IPS-15b (cell line): ENCODE measurements around the gene SERPINA3.

ENCODE experiments used
- H3K27me3 ChIP-seq: one replicate; pipeline ENCODE4 v1.6.1; 2013; ENCODE audit warnings: low read length; ENCODE audit not compliant: control insufficient read depth, insufficient read depth
- H3K36me3 ChIP-seq: one replicate; pipeline ENCODE4 v1.6.1; 2013; ENCODE audit warnings: low read length; ENCODE audit not compliant: control insufficient read depth, insufficient read depth
- H3K4me1 ChIP-seq: one replicate; pipeline ENCODE4 v1.6.1; 2013; ENCODE audit warnings: mild to moderate bottlenecking, low read length; ENCODE audit not compliant: control insufficient read depth, insufficient read depth
- H3K4me3 ChIP-seq: one replicate; pipeline ENCODE4 v1.5.1; 2013; ENCODE audit warnings: low read depth, low read length
- H3K9ac ChIP-seq: one replicate; pipeline ENCODE4 v1.6.1; 2013; ENCODE audit warnings: low read depth, mild to moderate bottlenecking, low read length
- H3K9me3 ChIP-seq: one replicate; pipeline ENCODE4 v1.6.1; 2013; ENCODE audit warnings: mild to moderate bottlenecking, low read length; ENCODE audit not compliant: control insufficient read depth, insufficient read depth

SERPINA3 gene

DNA sequence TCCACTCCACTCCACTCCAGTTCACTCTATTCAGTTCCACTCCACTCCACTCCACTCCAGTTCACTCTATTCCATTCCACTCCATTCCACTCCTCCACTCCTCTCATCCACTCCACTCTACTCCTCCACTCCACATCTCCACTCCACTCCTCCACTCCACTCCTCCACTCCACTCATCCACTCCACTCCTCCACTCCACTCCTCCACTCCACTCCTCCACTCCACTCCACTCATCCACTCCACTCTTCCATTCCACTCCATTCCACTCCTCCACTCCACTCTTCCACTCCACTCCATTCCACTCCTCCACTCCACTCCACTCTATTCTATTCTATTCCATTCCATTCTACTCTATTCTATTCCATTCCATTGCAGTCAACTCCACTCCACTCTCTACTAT lies 21.1 kb upstream of the SERPINA3 start:
- Histone ChIP-seq H3K27me3 (no peaks in the 10 kb centered on the region), H3K36me3 (no peaks in the 10 kb centered on the region), H3K4me3 (no peak overlapping the region), H3K9ac (no peak overlapping the region), H3K9me3 (no peaks in the 10 kb centered on the region), H3K4me1 (no peaks in the 10 kb centered on the region)

DNA sequence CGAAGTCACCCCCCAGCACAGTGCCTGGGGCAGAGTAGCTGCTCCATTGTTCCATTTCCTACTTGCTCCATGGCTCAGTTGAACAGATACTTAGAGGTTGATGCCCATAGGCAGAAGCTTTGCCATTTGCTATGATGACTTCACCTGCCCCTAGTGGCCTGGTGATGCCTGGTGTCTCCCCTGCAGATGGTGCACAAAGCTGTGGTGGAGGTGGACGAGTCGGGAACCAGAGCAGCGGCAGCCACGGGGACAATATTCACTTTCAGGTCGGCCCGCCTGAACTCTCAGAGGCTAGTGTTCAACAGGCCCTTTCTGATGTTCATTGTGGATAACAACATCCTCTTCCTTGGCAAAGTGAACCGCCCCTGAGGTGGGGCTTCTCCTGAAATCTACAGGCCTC lies 20.3 kb upstream of the SERPINA3 start:
- no peaks in the 10 kb centered on the region for H3K36me3 ChIP-seq
- H3K9me3 ChIP-seq: no peaks in the 10 kb centered on the region
- H3K4me3 ChIP-seq: no peak overlapping the region
- H3K27me3 ChIP-seq: no peaks in the 10 kb centered on the region
- no peak overlapping the region for H3K9ac ChIP-seq
- H3K4me1 ChIP-seq: no peaks in the 10 kb centered on the region

DNA sequence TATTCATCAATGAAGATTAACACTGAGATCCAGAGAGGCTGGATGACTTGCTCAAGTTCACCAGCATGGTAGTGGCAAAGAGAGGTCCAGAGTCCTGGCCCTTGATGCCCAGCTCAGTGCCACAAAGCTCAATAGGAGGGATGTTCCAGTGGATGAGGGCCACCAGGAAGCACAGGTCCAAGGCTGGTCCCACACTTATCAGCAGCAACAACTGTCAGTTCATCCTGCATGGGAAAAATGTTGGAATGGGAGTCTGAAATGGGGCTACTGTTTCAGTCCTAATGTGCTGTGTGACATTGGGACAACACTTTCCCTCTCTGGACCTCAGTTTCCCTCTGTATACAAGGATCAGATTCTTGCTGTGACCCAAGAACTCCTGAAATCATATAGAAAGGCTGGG lies 19.7 kb upstream of the SERPINA3 start:
- Histone ChIP-seq H3K4me1 (no peaks in the 10 kb centered on the region), H3K36me3 (no peaks in the 10 kb centered on the region), H3K4me3 (no peak overlapping the region), H3K27me3 (no peaks in the 10 kb centered on the region), H3K9me3 (no peaks in the 10 kb centered on the region), H3K9ac (no peak overlapping the region)

DNA sequence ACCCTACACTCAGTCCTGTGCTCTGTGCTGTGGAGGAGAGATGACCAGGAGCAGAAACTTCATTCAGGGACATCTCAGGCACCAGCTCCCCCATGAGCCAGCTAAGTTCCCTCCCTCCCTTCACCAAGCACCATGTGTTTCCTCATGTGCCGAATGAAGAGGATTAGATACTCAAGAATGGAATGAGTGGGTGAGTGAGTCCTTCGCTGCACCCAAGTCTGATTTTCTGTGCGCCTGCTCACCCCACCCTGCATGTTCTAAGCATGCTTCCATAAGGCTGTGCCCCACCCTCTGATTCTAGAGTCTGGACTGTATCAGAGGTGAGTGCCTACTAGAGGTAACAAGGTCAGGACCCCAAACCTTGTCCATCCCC lies 18.8 kb upstream of the SERPINA3 start:
- Histone ChIP-seq H3K9me3 (no peaks in the 10 kb centered on the region), H3K9ac (no peak overlapping the region), H3K36me3 (no peaks in the 10 kb centered on the region), H3K4me1 (no peaks in the 10 kb centered on the region), H3K4me3 (no peak overlapping the region), H3K27me3 (no peaks in the 10 kb centered on the region)

DNA sequence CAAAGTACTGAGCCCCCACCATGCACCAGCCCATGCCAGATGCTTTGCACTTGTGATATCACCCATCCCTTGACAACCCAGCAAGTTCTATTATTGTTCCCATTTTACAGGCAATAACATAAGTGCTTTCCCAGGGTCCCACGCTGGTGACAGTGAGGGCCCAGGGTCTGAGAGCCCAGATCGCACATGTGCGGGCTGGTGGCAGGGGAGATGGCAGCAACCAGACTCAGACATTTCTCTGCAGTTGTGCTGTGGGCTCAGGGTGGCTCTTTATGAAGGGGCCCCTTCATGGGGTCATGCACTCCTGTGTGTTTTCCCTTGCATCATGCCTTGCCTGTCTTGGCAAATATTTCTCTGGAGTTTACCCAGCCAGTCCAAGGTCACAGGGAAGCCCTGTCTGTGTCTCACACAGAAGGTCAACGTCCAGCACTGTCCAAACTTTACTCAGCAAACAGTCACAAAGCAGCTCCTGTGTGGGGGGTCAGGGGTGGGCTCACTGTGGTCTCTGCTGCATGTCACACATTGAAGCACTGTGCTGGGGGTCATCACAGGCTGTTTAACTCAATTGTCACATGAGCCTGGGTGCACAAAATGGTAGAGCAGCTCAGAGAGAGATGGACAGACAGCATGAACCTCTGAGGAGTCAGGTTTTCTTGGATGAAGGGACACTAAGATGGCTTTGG lies 18.3 kb upstream of the SERPINA3 start:
- no peak overlapping the region for H3K9ac ChIP-seq
- no peaks in the 10 kb centered on the region for H3K27me3 ChIP-seq
- peaks cover 2% of the 10 kb centered on the region for H3K4me1 ChIP-seq

DNA sequence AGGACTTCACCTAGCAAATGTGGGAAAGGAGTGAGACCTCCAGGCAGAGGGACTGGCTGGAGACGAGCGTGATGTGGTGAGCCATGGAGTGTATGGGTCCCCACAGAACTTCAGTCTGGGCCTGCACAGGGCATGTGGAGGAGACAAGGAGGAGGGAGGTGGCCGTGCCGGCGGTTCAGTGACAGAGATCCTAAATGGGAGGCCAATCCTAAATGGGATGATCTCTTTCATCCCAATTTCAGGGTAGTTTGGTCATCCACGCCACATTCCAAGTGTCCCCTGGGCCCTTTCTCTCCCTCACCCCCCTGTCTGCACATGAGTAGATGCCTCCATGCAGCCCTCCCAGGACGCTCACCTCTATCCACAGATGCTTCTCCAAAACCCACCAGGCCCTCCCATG lies 17.8 kb upstream of the SERPINA3 start:
- no peaks in the 10 kb centered on the region for H3K9me3 ChIP-seq
- H3K36me3 ChIP-seq: no peaks in the 10 kb centered on the region
- no peak overlapping the region for H3K4me3 ChIP-seq
- H3K9ac ChIP-seq: no peak overlapping the region
- peaks cover 4% of the 10 kb centered on the region for H3K4me1 ChIP-seq
- H3K27me3 ChIP-seq: no peaks in the 10 kb centered on the region

More for the DNA sequence above, 18.3 kb upstream of the SERPINA3 start:
- H3K4me3 ChIP-seq: no peak overlapping the region
- H3K9me3 ChIP-seq: no peaks in the 10 kb centered on the region
- no peaks in the 10 kb centered on the region for H3K36me3 ChIP-seq

DNA sequence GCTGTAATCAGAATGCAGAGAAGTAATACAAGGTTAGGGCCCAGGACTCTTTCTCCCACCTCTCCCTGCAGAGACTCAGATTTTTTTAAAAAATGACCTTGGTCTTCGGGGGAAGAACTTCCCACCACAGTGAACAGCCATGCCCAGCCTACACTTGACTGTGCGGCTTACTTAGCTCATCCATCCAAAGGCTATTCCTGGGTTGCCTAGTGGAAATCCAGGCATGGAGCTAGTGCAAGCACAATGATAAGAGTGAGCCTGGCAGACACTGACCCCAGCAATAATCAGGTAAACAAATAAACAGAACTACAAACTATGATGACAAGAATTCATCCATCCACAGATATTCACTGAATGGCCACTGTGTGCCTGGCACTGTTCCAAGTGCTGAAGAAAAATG lies 16.3 kb upstream of the SERPINA3 start:
- H3K27me3 ChIP-seq: no peaks in the 10 kb centered on the region
- H3K9ac ChIP-seq: no peak overlapping the region
- no peak overlapping the region for H3K4me3 ChIP-seq
- no peaks in the 10 kb centered on the region for H3K9me3 ChIP-seq
- H3K36me3 ChIP-seq: no peaks in the 10 kb centered on the region
- peaks cover 4% of the 10 kb centered on the region for H3K4me1 ChIP-seq

DNA sequence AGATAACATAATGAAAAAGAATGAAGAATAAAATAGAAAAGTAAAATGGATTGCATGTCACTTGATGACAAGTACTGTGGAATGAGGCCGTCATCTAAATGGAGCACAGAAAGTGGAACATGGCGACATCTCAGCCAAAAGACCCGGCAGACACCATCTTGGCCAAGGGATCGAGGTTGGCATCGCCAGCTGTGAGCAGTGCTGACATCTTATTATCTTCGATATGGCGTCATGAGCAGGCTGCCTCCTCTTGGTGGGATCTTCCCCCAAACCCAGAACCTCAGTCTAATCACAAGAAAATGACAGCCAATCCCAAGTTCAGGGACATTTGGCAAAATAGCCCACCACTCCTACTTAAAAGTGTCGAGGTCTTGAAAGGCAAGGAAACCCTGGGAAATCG lies 15.8 kb upstream of the SERPINA3 start:
- no peaks in the 10 kb centered on the region for H3K36me3 ChIP-seq

DNA sequence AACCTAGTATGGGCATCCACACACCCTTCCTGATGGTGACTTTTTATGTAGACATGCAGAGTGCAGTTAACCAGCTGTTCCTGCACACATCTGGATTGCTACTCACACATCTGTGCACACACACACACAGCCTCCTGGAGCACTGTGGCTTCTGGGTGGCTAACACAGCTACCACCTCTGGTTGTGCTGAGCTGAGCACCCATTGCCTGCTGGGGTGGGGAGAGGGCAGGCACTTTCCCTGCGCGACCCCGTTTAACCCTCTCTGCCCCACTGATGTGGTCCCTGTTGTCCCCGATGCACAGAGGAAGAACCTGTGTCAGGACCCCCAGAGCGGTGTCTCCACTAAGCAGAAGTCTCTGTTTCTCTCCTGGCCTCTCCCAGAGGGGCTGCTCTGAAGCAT lies 14.4 kb upstream of the SERPINA3 start:
- Histone ChIP-seq H3K27me3 (no peaks in the 10 kb centered on the region), H3K9me3 (no peaks in the 10 kb centered on the region), H3K9ac (no peak overlapping the region), H3K36me3 (no peaks in the 10 kb centered on the region), H3K4me3 (no peak overlapping the region), H3K4me1 (peaks cover 4% of the 10 kb centered on the region)

More for the DNA sequence above, 15.8 kb upstream of the SERPINA3 start:
- Histone ChIP-seq H3K27me3 (no peaks in the 10 kb centered on the region), H3K4me1 (peaks cover 4% of the 10 kb centered on the region), H3K9me3 (no peaks in the 10 kb centered on the region), H3K9ac (no peak overlapping the region), H3K4me3 (no peak overlapping the region)

DNA sequence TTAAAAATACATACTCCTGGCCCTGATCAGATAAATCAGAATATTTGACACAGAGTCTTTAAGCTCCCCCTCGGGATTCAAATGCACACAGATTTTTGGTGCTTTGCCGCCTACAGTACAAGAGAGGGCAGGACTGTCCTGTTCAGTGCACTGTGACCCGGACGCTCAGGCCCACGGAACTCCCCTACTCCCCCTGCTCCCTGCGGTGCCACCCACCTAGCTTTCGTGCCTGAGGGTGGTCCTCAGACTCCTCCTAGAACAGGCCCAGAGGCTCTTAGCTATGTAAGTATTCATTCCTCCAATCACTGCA lies 13.7 kb upstream of the SERPINA3 start:
- Histone ChIP-seq H3K36me3 (no peaks in the 10 kb centered on the region), H3K9ac (no peak overlapping the region), H3K9me3 (no peaks in the 10 kb centered on the region), H3K27me3 (no peaks in the 10 kb centered on the region), H3K4me3 (no peak overlapping the region), H3K4me1 (peaks cover 4% of the 10 kb centered on the region)

DNA sequence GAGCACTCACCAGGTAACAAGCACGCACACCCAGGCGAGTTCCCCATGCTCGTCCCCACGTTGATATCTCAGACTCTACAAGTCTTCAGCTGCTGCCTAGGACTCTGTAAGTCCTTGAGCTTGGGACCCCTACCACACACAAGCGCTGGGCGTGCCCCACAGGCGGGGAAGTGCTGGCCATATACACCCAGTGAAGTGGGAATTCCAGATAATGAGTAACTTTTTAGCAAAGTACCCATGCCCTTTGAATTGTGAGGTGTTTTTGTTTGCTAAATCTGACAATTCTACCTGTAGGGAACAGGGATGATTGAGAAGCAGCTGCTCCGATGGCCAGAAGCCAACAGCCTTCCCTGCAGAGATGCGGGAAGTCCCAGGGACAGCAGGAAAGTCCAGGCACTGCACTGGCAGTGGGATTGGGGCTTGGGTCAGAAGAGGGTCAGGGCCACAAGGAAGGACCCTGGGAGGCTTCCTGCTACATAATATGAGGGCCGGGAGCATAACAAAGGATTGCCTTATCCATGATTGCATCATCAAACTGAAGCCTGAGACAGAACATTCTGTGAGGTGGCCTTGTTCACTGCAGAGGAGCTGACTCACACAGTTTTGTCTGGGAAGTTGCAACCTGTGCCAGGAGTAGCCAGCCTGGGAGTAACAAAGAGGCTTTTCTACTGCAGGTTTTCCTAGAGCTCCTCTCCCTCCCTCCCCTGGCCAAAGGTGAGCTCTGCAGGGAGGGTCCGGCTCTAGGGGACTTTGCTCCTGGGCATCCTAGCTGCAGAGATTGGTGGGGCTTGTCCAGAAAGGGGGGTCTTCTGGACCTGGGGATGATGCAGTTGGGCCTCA lies 13.2 kb upstream of the SERPINA3 start:
- Histone ChIP-seq H3K36me3 (no peaks in the 10 kb centered on the region), H3K9me3 (no peaks in the 10 kb centered on the region), H3K4me1 (peaks cover 4% of the 10 kb centered on the region), H3K9ac (no peak overlapping the region), H3K4me3 (no peak overlapping the region), H3K27me3 (no peaks in the 10 kb centered on the region)

DNA sequence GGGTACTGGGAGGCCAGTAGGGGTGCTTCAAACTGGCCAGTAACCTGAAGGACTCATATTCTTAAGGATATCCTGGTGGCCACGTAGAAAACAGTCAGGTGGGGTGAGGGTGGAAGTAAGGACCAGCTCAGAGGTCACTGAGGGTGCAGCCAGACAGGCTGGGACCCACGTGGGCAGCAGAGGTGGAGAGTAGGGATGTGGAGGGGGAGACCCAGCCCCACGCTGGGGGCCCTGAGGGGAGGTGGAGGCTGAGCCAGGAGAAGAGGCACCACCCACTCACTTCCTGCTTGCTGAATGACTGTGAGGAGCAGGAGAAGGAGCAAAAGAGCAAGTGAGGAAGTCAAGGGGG lies 12.6 kb upstream of the SERPINA3 start:
- Histone ChIP-seq H3K9me3 (no peaks in the 10 kb centered on the region), H3K4me1 (peaks cover 4% of the 10 kb centered on the region), H3K27me3 (no peaks in the 10 kb centered on the region), H3K9ac (no peak overlapping the region), H3K4me3 (no peak overlapping the region), H3K36me3 (no peaks in the 10 kb centered on the region)
